ENCODE results near the gene N4BP2L1.

Gene N4BP2L1

DNA sequence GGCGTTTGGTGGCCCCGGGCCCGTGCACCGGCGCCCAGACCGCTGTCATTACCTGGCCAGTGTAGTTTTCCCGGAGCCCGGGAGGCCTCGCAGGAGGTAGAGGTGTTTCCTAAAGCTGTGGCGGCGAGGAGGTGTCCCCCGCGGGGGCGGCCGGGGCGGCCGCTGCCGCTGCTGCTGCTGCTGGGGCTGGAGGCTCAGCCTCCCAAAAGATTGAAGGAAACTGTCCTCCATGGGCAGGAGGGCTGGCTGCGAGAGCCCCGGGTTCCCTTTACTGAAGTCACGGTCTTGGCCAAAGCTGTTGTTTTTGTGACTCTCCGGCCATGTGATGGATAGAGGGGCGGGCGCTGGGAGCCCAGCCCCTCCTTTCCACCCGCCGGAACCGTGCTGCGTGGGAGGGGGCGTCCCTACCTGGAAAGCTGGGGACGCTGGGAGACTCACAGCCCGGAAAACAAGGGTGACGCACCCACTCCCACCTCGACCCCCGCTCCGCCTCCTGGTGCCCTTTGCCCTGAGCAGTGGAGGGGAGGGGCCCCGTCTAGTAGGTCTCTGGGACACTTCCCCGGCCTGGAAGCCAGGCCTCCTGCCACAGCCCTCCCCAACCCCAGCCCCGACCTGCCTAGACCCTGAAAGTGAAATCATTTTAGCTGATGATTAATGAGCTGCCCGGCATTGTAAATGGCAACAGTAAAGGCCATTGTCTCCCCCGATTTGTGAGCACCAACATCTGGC lies at the start of gene N4BP2L1:
Gene N4BP2L1 (minus strand): TSS at position 279 of the 729 bp plus-strand sequence. CDS start 48 bp downstream, at position 231.
- Histone ChIP-seq H3K9ac (ENCODE audit: low read length in 5 of 5) (peak within 1 kb of the TSS; percentile 39 to 84 (median 84)), H3K9me3 (ENCODE audit: control insufficient read depth in 5 of 5, low read length in 5 of 5) (no peaks in the 10 kb centered on the region), H3K4me1 (ENCODE audit: control insufficient read depth in 5 of 5, insufficient read depth in 5 of 5, low read length in 5 of 5) (peaks cover 2 to 38% (median 28%) of the 10 kb centered on the region in 5 donors), H3K36me3 (ENCODE audit: control insufficient read depth in 5 of 5, insufficient read depth in 5 of 5, low read length in 5 of 5) (peaks cover 0 to 4% (median 2%) of the 10 kb centered on the region in 5 donors), H3K4me3 (ENCODE audit: low read depth in 1 of 5, low read length in 5 of 5) (peak within 1 kb of the TSS; percentile 64 to 88 (median 87)), H3K27ac (ENCODE audit: low read depth, low read length) (peak within 1 kb of the TSS; percentile 85), H3K27me3 (ENCODE audit: control insufficient read depth in 5 of 5, insufficient read depth in 4 of 5, low read length in 5 of 5) (no peaks in the 10 kb centered on the region)

DNA sequence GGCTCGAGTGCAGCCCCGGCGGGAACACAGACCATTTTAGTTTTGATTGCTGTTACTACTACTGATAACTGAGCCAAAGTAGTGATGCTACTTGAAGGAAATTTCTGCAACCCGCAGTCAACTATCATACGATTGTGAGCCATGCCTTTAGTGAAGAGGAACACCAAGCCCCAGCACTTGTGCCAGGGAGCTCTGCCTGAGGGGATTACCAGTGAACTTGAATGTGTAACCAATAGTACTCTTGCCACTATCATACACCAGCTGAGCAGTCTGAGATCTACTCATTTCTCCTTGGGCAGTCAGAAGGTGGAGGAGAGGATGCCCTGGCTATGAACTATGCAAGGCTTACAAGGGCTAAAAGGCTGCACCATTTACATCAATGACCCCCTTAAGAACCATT lies 49.0 kb upstream of the N4BP2L1 start:
- Histone ChIP-seq H3K27ac (ENCODE audit: low read depth, low read length) (no peak overlapping the region), H3K9me3 (ENCODE audit: control insufficient read depth in 5 of 5, low read length in 5 of 5) (no peaks in the 10 kb centered on the region), H3K4me1 (ENCODE audit: control insufficient read depth in 5 of 5, insufficient read depth in 5 of 5, low read length in 5 of 5) (peaks cover 0 to 4% (median under 1%) of the 10 kb centered on the region in 5 donors), H3K9ac (ENCODE audit: low read length in 5 of 5) (no peak overlapping the region), H3K36me3 (ENCODE audit: control insufficient read depth in 5 of 5, insufficient read depth in 5 of 5, low read length in 5 of 5) (peaks cover 0 to 12% (median 4%) of the 10 kb centered on the region in 5 donors), H3K27me3 (ENCODE audit: control insufficient read depth in 5 of 5, insufficient read depth in 4 of 5, low read length in 5 of 5) (no peaks in the 10 kb centered on the region), H3K4me3 (ENCODE audit: low read depth in 1 of 5, low read length in 5 of 5) (no peak overlapping the region)

DNA sequence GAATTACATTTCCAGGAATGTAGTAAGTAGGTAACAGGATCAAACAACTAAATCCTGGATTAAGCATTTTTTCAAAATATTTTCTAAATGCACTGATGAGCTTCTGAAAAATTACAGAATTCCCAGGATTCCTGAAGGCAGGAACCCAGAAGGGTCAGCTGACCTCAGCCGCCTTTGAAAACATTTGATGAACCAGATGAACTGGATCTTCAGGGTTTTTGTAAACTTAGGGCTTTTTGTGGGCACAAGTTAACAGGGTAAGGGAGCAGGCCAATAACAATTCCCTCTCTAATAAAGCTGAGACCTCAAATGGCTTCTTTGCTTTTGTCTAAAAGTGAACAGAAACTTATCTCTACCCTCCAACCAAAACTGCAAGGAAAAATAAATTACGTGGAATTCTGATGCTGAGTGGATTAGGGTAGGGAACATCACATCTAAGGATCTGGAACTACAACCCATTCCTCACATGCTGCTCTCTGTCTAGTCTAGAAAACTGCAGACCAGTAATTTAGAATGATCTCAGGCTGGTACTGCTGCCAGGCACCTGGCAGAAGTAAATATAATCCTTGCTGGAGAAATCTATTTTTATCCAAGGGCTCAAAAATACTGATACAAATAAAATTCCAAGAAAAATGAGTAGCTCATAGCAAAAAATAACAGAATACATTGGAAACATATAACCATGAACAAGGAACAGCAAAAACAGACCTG lies 48.2 kb upstream of the N4BP2L1 start:
- Histone ChIP-seq H3K27ac (ENCODE audit: low read depth, low read length) (no peak overlapping the region), H3K27me3 (ENCODE audit: control insufficient read depth in 5 of 5, insufficient read depth in 4 of 5, low read length in 5 of 5) (no peaks in the 10 kb centered on the region), H3K36me3 (ENCODE audit: control insufficient read depth in 5 of 5, insufficient read depth in 5 of 5, low read length in 5 of 5) (peaks cover 0 to 17% (median 7%) of the 10 kb centered on the region in 5 donors), H3K4me3 (ENCODE audit: low read depth in 1 of 5, low read length in 5 of 5) (no peak overlapping the region), H3K9me3 (ENCODE audit: control insufficient read depth in 5 of 5, low read length in 5 of 5) (no peaks in the 10 kb centered on the region), H3K9ac (ENCODE audit: low read length in 5 of 5) (no peak overlapping the region), H3K4me1 (ENCODE audit: control insufficient read depth in 5 of 5, insufficient read depth in 5 of 5, low read length in 5 of 5) (peaks cover 0 to 10% (median 4%) of the 10 kb centered on the region in 5 donors)

DNA sequence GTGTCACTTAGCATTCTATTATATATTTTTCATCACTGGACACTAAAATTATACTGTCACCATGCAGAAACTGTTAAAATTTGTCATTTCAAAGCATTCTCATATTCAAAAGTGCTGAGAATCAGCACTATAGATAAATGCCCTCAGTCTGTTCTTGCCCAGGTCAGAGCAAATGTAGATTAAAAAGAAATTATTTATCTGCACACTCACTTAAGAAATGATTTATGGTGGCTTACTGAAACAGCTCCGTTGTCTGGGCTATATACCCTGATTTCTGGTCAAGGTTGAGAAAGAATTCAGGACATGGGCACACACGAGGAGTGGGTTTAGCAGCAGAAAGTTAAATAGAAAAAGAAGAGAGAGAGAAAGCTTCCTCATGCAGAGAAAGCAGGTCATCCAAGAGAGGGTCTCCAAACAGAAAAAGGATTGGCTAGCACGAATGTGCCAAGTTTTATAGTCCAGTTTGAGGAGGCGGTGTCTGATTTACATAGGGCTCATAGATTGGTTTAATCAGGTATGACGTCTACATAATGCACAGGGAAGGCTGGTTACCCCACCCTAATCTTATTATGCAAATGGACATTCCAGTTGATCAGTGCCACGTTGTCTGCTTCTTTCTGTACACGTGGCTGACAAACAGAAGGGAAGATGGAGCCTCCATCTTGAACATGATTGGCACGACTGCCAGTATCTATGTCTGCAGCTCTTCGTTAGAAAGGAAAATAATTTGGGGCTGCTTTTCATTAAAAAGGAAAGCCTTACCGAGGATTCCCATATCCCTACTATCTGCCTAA lies 47.3 kb upstream of the N4BP2L1 start:
- peaks cover 0 to 10% (median 4%) of the 10 kb centered on the region in 5 donors for H3K4me1 ChIP-seq (ENCODE audit: control insufficient read depth in 5 of 5, insufficient read depth in 5 of 5, low read length in 5 of 5)
- H3K4me3 ChIP-seq (ENCODE audit: low read depth in 1 of 5, low read length in 5 of 5), result no peak overlapping the region
- peaks cover 5 to 26% (median 12%) of the 10 kb centered on the region in 5 donors for H3K36me3 ChIP-seq (ENCODE audit: control insufficient read depth in 5 of 5, insufficient read depth in 5 of 5, low read length in 5 of 5)
- no peaks in the 10 kb centered on the region for H3K9me3 ChIP-seq (ENCODE audit: control insufficient read depth in 5 of 5, low read length in 5 of 5)
- H3K9ac ChIP-seq (ENCODE audit: low read length in 5 of 5), result no peak overlapping the region
- H3K27ac ChIP-seq (ENCODE audit: low read depth, low read length), result no peak overlapping the region
- H3K27me3 ChIP-seq (ENCODE audit: control insufficient read depth in 5 of 5, insufficient read depth in 4 of 5, low read length in 5 of 5), result no peaks in the 10 kb centered on the region

DNA sequence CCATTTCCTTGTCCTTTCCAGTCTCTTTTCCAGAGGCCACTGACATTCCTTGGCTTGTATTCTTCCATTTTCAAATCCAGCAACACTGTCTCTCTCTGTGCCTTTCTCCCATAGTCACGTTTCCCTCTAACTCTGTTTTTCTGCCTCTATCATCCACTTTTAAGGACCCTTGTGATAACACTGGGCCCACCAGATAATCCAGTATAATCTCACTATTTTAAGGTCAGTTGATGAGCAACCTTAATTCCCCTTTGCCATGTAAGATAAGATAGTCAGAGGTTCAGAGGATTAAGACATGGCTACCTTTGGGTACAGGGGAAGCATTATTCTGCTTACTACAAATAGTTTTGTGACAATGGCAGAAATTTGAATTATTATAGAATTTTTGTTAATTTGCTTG lies 45.7 kb upstream of the N4BP2L1 start:
- peaks cover 7 to 33% (median 13%) of the 10 kb centered on the region in 5 donors for H3K36me3 ChIP-seq (ENCODE audit: control insufficient read depth in 5 of 5, insufficient read depth in 5 of 5, low read length in 5 of 5)
- no peaks in the 10 kb centered on the region for H3K9me3 ChIP-seq (ENCODE audit: control insufficient read depth in 5 of 5, low read length in 5 of 5)
- no peak overlapping the region for H3K9ac ChIP-seq (ENCODE audit: low read length in 5 of 5)
- no peaks in the 10 kb centered on the region for H3K27me3 ChIP-seq (ENCODE audit: control insufficient read depth in 5 of 5, insufficient read depth in 4 of 5, low read length in 5 of 5)
- H3K4me1 ChIP-seq (ENCODE audit: control insufficient read depth in 5 of 5, insufficient read depth in 5 of 5, low read length in 5 of 5), result peaks cover 0 to 10% (median 4%) of the 10 kb centered on the region in 5 donors
- H3K4me3 ChIP-seq (ENCODE audit: low read depth in 1 of 5, low read length in 5 of 5), result no peak overlapping the region
- no peak overlapping the region for H3K27ac ChIP-seq (ENCODE audit: low read depth, low read length)

DNA sequence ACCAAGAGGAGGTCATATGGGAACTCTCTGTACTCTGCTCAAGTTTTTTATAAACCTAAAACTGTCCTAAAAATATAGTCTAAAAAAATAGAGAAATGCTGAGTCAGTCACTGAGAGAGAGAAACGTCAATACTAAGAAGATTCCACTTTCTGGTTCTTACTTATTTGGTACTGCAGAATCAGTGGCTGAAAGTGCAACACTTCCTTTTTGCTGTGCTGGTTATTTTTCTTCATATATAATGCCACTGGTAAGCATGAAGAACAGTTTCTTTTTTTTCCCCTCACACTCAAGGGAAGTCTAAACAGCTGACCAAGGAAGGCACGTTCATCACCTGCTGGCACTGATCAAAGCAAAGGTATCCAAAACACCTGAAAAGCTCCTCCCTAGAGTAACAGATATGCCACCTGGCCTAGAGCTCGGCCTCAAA lies 44.3 kb upstream of the N4BP2L1 start:
- no peak overlapping the region for H3K27ac ChIP-seq (ENCODE audit: low read depth, low read length)
- H3K27me3 ChIP-seq (ENCODE audit: control insufficient read depth in 5 of 5, insufficient read depth in 4 of 5, low read length in 5 of 5), result no peaks in the 10 kb centered on the region
- no peak overlapping the region for H3K9ac ChIP-seq (ENCODE audit: low read length in 5 of 5)
- H3K36me3 ChIP-seq (ENCODE audit: control insufficient read depth in 5 of 5, insufficient read depth in 5 of 5, low read length in 5 of 5), result peaks cover under 1 to 29% (median 10%) of the 10 kb centered on the region in 5 donors
- no peaks in the 10 kb centered on the region for H3K9me3 ChIP-seq (ENCODE audit: control insufficient read depth in 5 of 5, low read length in 5 of 5)
- no peak overlapping the region for H3K4me3 ChIP-seq (ENCODE audit: low read depth in 1 of 5, low read length in 5 of 5)
- peaks cover 0 to 10% (median 4%) of the 10 kb centered on the region in 5 donors for H3K4me1 ChIP-seq (ENCODE audit: control insufficient read depth in 5 of 5, insufficient read depth in 5 of 5, low read length in 5 of 5)

DNA sequence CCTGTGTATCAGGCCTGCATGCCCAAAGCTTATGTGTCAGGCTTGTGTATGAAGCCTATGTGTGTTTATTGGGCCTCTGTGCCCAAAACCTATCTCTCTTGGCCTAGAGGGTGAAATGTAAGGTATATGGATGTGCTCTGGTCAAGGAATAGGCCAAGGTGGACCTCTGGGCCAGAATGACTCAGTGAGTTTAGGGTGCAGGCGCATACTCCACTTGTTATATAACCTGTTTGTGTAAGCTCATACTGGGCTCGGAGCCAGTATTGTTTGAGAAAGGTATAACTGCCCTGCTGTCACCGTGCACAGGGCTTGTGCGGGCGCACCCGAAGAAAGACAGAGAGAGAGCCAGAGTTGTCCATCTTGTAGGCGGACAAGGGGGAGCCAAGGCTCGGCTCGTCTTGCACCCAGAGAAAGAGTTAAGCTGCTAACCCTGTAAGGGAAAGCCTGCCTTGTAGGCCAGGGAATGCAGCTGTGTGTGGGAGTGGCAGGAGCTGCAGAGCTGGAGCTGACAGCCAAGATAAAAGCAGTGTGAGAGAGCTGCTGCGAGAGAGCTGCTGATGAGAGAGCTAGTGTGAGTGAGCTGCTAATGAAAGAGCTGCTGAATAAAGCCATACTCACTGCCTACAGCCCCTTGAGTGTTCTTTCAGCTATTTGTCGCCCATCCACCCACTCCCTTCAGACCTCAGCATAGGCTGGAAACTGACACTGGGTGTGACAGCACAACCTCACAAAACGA lies 43.4 kb upstream of the N4BP2L1 start:
- Histone ChIP-seq H3K27ac (ENCODE audit: low read depth, low read length) (no peak overlapping the region), H3K9ac (ENCODE audit: low read length in 5 of 5) (peak overlapping the region in 1 of 5 donors; percentile 13), H3K27me3 (ENCODE audit: control insufficient read depth in 5 of 5, insufficient read depth in 4 of 5, low read length in 5 of 5) (no peaks in the 10 kb centered on the region)

DNA sequence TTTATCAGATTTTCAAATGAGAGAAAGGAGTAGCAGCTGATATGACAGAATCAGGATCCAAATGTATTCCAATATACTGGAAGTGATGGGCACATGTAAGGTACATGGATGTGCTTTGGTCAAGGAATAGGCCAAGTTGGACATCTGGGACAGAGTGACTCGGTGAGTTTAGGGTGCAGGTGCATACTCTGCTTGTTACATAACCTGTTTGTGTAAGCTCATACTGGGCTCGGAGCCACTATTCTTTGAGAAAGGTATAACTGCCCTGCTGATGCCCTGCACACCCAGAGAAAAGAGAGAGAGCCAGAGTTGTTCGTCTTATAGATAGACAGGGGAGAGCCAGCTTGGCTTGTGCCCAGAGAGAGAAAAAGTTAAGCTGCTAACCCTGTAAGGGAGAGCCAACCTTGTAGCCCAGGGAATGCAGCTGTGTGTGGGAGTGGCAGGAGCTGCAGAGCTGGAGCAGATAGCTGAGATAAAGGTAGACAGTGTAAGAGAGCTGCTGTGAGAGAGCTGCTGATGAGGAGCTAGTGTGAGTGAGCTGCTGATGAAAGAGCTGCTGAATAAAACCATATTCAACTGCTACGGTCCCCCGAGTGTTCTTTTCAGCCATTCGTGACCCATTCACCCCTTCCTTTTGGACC lies 40.7 kb upstream of the N4BP2L1 start:
- peaks cover 0 to 10% (median 4%) of the 10 kb centered on the region in 5 donors for H3K4me1 ChIP-seq (ENCODE audit: control insufficient read depth in 5 of 5, insufficient read depth in 5 of 5, low read length in 5 of 5)
- no peaks in the 10 kb centered on the region for H3K27me3 ChIP-seq (ENCODE audit: control insufficient read depth in 5 of 5, insufficient read depth in 4 of 5, low read length in 5 of 5)
- no peaks in the 10 kb centered on the region for H3K9me3 ChIP-seq (ENCODE audit: control insufficient read depth in 5 of 5, low read length in 5 of 5)
- no peak overlapping the region for H3K4me3 ChIP-seq (ENCODE audit: low read depth in 1 of 5, low read length in 5 of 5)
- no peak overlapping the region for H3K9ac ChIP-seq (ENCODE audit: low read length in 5 of 5)
- no peak overlapping the region for H3K27ac ChIP-seq (ENCODE audit: low read depth, low read length)
- H3K36me3 ChIP-seq (ENCODE audit: control insufficient read depth in 5 of 5, insufficient read depth in 5 of 5, low read length in 5 of 5), result peaks cover 0 to 25% (median 10%) of the 10 kb centered on the region in 5 donors

More for the DNA sequence above, 43.4 kb upstream of the N4BP2L1 start:
- H3K4me3 ChIP-seq (ENCODE audit: low read depth in 1 of 5, low read length in 5 of 5), result no peak overlapping the region
- no peaks in the 10 kb centered on the region for H3K9me3 ChIP-seq (ENCODE audit: control insufficient read depth in 5 of 5, low read length in 5 of 5)
- H3K36me3 ChIP-seq (ENCODE audit: control insufficient read depth in 5 of 5, insufficient read depth in 5 of 5, low read length in 5 of 5), result peaks cover 0 to 25% (median 10%) of the 10 kb centered on the region in 5 donors
- H3K4me1 ChIP-seq (ENCODE audit: control insufficient read depth in 5 of 5, insufficient read depth in 5 of 5, low read length in 5 of 5), result peaks cover 0 to 10% (median 4%) of the 10 kb centered on the region in 5 donors

DNA sequence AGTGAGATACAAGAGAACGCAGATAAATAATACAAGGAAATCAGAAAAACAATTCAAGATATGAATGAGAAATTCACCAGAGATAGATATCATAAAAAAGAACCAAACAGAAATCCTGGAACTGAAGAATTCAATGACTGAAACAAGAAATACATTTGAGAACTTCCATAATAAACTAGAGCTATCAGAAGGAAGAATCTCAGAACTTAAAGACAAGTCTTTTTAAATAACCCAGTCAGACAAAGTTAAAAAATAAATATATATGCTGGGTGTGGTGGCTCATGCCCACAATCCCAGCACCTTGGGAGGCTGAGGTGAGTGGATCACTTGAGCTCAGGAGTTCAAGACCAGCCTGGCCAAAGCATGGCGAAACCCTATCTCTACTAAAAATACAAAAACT lies 28.7 kb upstream of the N4BP2L1 start:
- H3K4me1 ChIP-seq (ENCODE audit: control insufficient read depth in 5 of 5, insufficient read depth in 5 of 5, low read length in 5 of 5), result no peaks in the 10 kb centered on the region
- H3K36me3 ChIP-seq (ENCODE audit: control insufficient read depth in 5 of 5, insufficient read depth in 5 of 5, low read length in 5 of 5), result peaks cover 0 to 14% (median 0%) of the 10 kb centered on the region in 5 donors
- no peak overlapping the region for H3K9ac ChIP-seq (ENCODE audit: low read length in 5 of 5)
- no peak overlapping the region for H3K27ac ChIP-seq (ENCODE audit: low read depth, low read length)
- H3K4me3 ChIP-seq (ENCODE audit: low read depth in 1 of 5, low read length in 5 of 5), result no peak overlapping the region
- H3K9me3 ChIP-seq (ENCODE audit: control insufficient read depth in 5 of 5, low read length in 5 of 5), result peaks cover 2 to 13% (median 10%) of the 10 kb centered on the region in 5 donors
- no peaks in the 10 kb centered on the region for H3K27me3 ChIP-seq (ENCODE audit: control insufficient read depth in 5 of 5, insufficient read depth in 4 of 5, low read length in 5 of 5)
